HG02852 (cell line): ENCODE measurements around the gene TMEM120B.

Experiments used
- ATAC-seq: cut with Tn5 transposase; IDR thresholded peaks from one replicate; pipeline ENCODE4 v1.9.1; 2021; ENCODE audit warnings: mild to moderate bottlenecking, moderate library complexity; ENCODE audit not compliant: unreplicated experiment

TMEM120B gene

GRCh38 chr12:121812921-121813896, 100.7 kb downstream of the TMEM120B start:
- no peak for ATAC-seq

DNA sequence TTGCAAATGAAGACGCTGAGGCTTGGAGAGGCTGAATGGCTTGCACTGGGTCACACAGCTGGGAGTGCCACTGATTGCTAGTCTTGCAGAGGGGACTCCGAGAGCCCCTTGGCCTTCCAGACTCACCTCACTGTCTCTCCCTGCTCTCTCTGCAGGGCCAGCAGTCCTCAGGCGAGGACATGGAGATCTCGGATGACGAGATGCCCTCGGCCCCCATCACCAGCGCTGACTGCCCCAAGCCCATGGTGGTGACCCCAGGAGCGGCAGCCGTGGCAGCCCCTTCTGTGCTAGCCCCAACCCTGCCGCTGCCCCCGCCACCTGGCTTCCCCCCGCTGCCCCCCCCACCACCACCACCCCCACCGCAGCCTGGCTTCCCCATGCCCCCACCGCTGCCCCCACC, 101.4 kb downstream of the TMEM120B start:
- no peak for ATAC-seq

DNA sequence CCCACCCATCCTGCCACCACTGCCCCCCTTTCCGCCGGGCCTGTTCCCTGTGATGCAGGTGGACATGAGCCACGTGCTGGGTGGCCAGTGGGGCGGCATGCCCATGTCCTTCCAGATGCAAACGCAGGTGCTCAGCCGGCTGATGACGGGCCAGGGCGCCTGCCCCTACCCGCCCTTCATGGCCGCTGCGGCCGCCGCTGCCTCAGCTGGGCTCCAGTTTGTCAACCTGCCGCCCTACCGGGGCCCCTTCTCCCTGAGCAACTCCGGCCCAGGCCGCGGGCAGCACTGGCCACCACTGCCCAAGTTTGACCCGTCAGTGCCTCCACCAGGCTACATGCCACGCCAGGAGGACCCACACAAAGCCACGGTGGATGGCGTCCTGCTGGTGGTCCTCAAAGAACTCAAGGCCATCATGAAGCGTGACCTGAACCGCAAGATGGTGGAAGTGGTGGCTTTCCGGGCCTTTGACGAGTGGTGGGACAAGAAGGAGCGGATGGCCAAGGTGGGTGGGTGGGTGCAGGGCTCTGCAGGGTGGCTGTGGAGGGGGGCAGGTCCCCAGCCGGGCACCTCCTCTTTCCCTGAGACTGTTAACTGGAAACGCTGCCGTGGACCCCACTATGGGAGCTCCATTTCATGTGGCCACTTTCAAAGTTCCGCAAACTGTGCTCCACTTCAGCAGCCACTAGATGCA, 102.0 kb downstream of the TMEM120B start:
- ATAC-seq: no peak

GRCh38 chr12:121815263-121815662, 102.7 kb downstream of the TMEM120B start:
- no peak for ATAC-seq

DNA sequence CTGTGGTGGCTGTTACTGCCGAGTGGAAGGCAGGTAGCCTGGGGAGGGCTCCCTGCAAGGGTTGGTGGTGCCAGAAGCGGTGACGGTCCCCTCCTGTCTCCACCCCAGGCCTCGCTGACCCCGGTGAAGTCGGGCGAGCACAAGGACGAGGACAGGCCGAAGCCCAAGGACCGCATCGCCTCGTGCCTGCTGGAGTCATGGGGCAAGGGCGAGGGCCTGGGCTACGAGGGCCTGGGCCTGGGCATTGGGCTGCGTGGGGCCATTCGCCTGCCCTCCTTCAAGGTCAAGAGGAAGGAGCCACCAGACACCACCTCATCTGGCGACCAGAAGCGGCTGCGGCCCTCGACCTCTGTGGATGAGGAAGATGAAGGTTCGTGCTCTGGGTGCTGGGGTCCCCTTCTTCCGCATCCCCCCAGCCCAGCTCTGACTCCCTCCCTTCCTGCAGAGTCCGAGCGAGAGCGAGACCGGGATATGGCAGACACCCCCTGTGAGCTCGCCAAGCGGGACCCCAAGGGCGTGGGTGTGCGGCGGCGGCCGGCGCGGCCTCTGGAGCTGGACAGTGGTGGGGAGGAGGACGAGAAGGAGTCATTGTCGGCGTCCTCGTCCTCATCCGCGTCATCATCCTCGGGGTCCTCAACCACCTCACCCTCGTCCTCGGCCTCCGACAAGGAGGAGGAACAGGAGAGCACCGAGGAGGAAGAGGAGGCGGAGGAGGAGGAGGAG, 104.5 kb downstream of the TMEM120B start:
- no peak for ATAC-seq

GRCh38 chr12:121817648-121818043, 105.1 kb downstream of the TMEM120B start:
- no peak for ATAC-seq

GRCh38 chr12:121819212-121819949, 106.8 kb downstream of the TMEM120B start:
- no peak for ATAC-seq

DNA sequence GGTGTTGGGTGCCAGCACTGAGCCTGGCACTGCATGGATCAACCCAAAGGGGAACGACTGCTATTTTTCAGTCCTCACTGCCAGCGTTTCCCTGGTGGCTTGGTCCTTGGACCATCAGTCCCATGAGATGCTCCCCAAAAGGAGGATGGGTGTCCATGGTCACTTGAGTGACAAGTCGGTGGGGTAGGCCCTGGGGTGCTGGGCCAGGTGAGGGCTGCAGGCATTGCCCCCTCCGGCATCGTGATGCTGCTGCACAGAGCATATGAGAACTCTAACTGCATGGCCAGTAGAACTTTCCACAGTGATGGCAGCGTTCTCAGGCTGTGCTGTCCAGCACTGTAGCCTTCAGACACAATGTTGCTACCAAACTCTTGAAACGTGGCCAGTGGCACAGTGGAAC, 107.5 kb downstream of the TMEM120B start:
- ATAC-seq: no peak

DNA sequence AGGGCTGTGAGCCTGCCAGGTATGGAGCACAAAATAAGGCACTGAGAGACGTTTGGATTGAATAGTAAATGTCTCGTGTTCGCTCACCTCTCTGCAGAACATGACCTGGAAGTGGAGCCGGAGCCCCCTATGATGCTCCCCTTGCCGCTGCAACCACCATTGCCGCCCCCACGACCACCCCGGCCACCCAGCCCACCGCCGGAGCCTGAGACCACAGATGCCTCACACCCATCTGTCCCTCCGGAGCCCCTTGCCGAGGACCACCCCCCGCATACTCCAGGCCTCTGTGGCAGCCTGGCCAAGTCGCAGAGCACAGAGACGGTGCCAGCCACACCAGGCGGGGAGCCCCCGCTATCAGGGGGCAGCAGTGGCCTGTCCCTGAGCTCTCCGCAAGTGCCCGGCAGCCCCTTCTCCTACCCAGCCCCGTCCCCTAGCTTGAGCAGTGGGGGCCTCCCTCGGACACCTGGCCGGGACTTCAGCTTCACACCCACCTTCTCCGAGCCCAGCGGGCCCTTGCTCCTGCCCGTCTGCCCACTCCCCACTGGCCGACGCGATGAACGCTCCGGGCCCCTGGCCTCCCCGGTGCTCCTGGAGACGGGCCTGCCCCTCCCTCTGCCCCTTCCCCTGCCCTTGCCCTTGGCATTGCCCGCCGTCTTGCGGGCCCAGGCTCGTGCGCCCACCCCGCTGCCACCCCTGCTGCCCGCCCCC, 110.0 kb downstream of the TMEM120B start:
- no peak for ATAC-seq

GRCh38 chr12:121823101-121823726, 110.7 kb downstream of the TMEM120B start:
- ATAC-seq: no peak

- ATAC-seq: no peak
These were observed 111.2 kb downstream of the TMEM120B start for GRCh38 chr12:121823727-121824115.

GRCh38 chr12:121825041-121825523, 112.5 kb downstream of the TMEM120B start:
- ATAC-seq: no peak

DNA sequence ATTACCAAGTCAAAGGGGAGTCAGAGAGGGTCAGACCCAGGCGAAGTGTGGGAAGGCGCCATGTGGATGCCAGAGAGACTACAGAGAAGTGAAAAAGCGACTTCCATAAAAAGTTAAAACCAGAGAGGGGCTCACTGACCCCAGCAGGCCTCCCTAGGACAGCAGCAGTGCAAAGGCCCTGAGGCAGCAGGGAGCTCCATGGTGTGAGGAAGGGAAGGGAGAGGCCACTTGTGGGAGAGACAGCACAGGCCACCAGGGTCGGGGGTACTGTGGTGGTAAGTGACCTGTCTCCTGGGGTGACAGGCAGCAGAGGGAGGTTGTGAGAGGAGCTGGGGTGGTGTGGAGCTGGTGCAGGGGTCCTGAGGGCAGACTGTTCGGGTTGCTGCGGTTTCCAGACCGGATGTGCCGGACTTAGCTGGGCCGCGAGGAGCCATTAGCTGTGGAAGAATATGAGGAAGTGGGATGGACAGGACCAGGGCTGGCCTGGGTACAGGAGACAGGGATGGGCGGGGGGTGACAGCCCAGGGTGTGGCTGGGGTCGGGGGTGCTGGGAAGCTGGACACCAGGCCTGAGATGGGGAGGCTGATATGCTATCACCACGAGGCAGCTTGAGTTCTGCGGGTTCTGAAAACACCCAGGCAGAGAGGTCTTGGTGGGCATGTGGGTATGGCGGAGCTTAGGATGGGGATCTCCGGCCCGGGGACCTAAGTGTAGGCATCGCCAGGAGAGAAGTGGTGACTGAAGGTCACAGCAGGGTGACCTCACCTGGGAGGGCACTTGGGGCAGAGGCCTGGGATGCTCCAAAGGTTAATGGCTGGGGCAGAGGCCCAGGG, 114.0 kb downstream of the TMEM120B start:
- no peak for ATAC-seq

DNA sequence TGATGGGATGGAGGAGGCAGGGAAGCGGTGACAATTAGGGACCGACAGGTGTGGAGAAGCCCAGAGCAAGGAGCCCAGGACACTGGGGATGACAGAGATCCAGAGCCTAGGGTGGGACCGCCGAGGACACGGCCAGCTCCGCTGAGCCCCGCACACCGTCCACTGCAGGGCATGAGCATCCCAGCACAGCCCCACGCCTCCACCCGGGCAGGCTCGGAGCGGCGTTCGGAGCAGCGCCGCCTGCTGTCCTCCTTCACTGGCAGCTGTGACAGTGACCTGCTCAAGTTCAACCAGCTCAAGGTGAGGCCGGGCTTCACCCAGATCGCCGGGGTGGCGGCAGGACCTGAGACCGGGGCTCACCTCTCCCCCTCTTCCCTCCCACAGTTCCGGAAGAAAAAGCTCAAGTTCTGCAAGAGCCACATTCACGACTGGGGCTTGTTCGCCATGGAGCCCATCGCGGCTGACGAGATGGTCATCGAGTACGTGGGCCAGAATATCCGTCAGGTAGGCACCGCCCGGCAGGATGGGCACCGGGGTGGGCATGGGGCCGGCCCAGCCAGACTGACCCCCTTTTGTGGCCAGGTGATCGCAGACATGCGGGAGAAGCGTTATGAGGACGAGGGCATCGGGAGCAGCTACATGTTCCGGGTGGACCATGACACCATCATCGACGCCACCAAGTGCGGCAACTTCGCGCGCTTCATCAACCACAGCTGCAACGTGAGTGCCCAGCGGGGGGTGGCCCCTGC, 115.0 kb downstream of the TMEM120B start:
- no peak for ATAC-seq

DNA sequence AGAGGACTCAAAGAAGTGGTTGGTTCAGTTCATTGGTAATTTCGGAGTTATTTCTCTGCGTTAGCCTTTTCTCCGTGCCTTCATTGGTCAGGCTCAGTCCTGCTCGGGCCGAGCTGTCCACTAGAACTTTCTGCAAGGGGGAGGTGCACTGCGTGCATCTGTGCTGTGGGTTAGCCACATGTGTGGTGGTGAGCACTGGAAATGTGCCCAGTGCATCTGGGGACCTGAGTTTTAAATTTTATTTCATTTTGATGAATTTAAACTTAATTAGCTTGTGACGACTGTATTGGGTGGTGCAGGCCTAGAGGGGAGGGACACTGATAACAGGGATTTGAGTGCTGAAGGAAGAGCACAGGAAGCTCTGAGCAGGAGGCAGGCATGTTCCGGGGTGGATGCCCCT, 115.8 kb downstream of the TMEM120B start:
- ATAC-seq: no peak

DNA sequence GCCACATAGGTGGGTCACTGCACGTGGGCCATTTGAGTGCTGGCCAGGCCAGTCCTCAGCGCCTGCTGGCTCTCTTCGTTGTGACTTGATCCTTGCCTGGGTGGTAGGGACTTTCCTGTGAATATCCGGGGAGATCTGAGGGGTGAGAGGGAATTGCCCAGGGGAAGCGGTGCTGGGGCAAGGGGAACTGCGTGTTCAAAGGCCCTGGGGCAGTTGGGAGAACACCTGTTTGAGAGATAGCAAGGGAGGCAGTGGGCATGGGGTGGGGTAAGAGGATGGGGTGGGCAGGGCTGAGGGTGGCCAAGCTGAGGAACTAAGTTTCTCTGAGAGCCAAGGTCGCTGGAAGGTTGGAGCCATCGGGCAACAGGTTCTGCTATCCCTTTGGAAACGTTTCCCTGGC, 116.3 kb downstream of the TMEM120B start:
- ATAC-seq: no peak

- no peak for ATAC-seq
These were observed 116.8 kb downstream of the TMEM120B start for GRCh38 chr12:121829250-121829918.
